ENCODE results near the gene TMOD3. TPM values are rescaled to one million over a fixed set of nuclear protein-coding genes. Genes with fewer than 3 reads are reported as not detected.

TMOD3 gene
- total RNA-seq, 2 experiments from 2014 or later: 66.0 to 66.1 TPM

DNA sequence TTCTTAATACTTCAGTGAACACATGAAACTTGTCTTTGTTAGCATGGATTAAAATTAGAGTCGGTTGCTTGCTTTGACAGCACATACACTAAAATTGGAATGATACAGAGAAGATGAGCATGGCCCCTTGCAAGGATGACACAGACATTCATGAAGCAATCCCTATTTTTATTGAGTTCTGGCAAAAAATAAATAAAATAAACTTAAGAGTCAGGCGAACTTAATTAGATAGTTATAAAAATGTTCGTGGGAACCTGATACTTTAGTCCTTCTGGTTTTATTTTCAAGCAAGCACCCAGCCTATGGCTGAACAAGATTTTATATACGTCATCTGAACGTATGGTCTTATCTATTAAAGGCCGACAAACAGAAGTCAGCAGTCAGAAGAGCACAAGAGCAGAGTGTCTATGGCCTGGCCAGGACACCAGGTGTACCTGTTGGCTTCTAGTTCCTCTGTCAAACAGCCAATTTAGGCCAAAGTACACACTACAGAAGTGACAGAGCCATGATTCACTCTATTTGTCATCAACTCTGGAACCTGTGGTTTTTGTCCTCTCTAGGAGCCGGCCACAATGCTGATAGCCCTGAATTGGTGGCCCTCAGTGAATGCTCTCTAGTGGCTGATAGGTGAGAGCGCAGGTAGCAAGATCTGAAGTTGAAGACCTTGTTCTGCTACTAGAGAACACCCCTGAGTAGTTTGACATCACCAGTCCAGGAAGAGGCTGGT lies 77.8 kb downstream of the TMOD3 start:
- H3K9me3 Mint-ChIP-seq: no peaks in the 10 kb centered on the region
- DNase-seq: no peak
- H3K27me3 Mint-ChIP-seq: no peaks in the 10 kb centered on the region
- peak overlapping the region; percentile 36 for H3K27ac Mint-ChIP-seq
- peaks cover 1% of the 10 kb centered on the region for H3K4me1 Mint-ChIP-seq
- CTCF ChIA-PET: interaction anchor here (0.9 kb wide), 1 partner anchor 230 kb away, joined by 4 read pairs; no protein-coding TSS in a partner anchor
- no peak overlapping the region for H3K4me3 Mint-ChIP-seq
- H3K36me3 Mint-ChIP-seq (ENCODE audit: low read depth): peaks cover 38% of the 10 kb centered on the region
- POLR2A ChIA-PET: no interaction called here

DNA sequence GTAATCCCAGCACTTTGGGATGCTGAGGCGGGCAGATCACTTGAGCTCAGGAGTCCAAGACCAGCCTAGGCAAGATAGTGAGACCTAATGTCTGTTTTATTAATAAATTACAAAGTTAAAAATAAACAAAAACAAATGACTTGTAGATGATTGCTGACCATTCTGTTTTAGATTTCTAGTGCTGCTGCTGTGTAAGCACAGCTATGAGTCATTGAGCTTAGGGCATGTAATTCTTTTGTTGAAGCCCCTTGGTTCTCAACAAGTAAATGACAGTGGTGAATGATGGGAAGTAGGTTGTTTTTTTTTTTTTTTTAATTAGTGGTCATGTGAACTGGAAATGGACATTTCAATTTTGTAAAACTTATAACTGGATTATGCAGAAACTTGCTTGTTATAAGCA lies 78.9 kb downstream of the TMOD3 start:
- no peak overlapping the region for H3K4me3 Mint-ChIP-seq
- no peak overlapping the region for H3K27ac Mint-ChIP-seq
- peaks cover 34% of the 10 kb centered on the region for H3K36me3 Mint-ChIP-seq (ENCODE audit: low read depth)
- peaks cover 1% of the 10 kb centered on the region for H3K4me1 Mint-ChIP-seq
- no peak for DNase-seq
- no peaks in the 10 kb centered on the region for H3K27me3 Mint-ChIP-seq
- ChIA-PET CTCF (interaction anchor here (0.9 kb wide), 1 partner anchor 229 kb away, joined by 4 read pairs; no protein-coding TSS in a partner anchor), POLR2A (no interaction called here)
- no peaks in the 10 kb centered on the region for H3K9me3 Mint-ChIP-seq

DNA sequence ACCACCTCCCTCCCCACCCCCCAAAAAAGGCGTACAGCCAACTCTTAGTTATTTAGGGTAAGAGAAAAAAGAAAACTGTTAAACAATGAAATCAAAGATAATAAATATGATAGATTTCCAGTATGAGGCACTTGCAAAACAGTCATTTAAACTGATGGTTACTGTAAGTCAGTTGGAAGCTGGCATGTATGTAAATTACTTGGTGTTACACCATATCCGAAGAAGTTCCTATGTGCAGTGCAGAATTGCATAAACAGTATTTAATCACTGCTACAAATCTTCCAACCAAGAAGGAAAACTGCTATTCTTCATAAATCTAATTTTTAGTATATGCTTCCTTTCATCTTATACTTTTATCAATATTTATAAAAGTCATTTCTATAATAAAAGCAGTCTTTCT lies 80.1 kb downstream of the TMOD3 start:
- H3K27ac Mint-ChIP-seq: no peak overlapping the region
- CTCF ChIA-PET: no interaction called here

GRCh38 chr15:51912528-51912927 lies 83.1 kb downstream of the TMOD3 start:
- H3K4me1 Mint-ChIP-seq: peaks cover 1% of the 10 kb centered on the region
- H3K9me3 Mint-ChIP-seq: no peaks in the 10 kb centered on the region
- POLR2A ChIA-PET: no interaction called here
- H3K4me3 Mint-ChIP-seq: no peak overlapping the region
- DNase-seq: no peak
- CTCF ChIA-PET: no interaction called here
- H3K27ac Mint-ChIP-seq: no peak overlapping the region
- no peaks in the 10 kb centered on the region for H3K27me3 Mint-ChIP-seq
- H3K36me3 Mint-ChIP-seq (ENCODE audit: low read depth): peaks cover 29% of the 10 kb centered on the region

More for the DNA sequence above, 80.1 kb downstream of the TMOD3 start:
- peaks cover 30% of the 10 kb centered on the region for H3K36me3 Mint-ChIP-seq (ENCODE audit: low read depth)
- DNase-seq: no peak
- no peaks in the 10 kb centered on the region for H3K9me3 Mint-ChIP-seq
- H3K4me1 Mint-ChIP-seq: peaks cover 1% of the 10 kb centered on the region
- no peaks in the 10 kb centered on the region for H3K27me3 Mint-ChIP-seq
- no peak overlapping the region for H3K4me3 Mint-ChIP-seq
- POLR2A ChIA-PET: no interaction called here

DNA sequence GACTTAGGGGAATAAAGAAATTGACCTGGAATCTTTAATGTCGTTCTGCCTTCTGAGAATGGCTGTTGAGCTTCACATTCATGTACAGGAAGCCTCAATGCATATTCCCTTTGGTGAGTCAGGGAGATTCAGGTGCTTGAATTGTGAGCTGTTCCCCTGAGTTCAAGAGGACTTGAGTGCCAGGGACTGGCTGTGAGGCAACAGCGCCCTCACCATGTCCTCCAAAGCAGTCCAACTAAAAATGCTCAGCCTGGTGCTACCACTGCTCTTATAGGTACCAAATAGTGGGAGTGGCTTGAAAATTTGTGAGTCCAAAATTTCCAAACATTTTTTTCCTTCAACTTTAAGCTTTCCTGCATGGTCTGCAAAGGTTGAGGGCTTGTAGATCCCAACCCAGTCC lies 88.0 kb downstream of the TMOD3 start:
- ChIA-PET CTCF (interaction anchor here (1.1 to 1.3 kb wide), 2 partner anchors 18 to 74 kb away, joined by 3 read pairs; no protein-coding TSS in a partner anchor), POLR2A (no interaction called here)
- Mint-ChIP-seq H3K27ac (no peak overlapping the region), H3K36me3 (ENCODE audit: low read depth) (peaks cover 16% of the 10 kb centered on the region), H3K9me3 (no peaks in the 10 kb centered on the region), H3K4me3 (no peak overlapping the region), H3K4me1 (no peaks in the 10 kb centered on the region), H3K27me3 (no peaks in the 10 kb centered on the region)
- no peak for DNase-seq

DNA sequence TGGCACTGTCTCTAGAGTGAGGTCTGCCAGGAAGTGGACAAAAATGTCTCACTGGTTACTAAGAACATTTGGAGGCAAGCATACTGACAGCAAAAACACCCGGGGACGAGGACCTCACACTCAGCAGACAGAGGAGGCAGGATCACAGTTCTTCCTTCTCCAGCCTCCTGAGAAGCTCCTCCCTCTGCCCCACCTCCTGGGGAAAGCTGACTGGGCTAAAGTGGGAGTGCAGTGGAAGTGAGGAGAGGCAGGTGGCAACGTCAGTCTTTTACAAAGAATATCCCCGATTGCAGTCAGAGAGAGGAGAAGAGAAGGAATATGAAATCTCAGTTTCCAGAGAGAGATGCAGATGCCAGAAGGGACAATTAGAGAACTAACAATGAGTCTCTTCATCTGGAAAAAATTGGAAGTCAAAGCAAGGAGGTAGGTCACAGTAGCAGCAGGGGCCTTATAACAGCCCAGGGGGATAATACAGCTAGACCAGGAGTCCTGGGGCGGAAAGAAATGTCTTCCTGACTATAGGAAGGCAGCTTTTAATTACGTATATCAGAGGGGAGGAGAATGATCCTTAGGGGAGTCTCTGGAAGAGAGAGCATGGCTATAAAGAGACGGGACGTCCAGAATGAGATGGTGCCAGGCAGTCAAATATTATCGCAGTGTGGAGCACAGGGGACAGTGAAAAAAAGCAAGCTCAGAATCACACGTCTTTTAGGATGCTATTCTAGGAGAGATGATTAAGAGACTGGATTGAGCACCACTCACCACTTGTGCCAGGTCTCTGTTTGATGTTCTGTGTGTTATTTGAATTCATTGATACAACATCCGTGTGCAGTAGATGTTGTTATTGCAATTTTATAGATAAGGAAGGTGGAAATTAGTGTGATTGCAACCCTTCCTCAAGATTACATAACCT lies 95.0 kb downstream of the TMOD3 start:
- CTCF ChIA-PET: interaction anchor here (0.6 to 1.2 kb wide), 2 partner anchors 11 to 40 kb away, joined by 3 read pairs; no protein-coding TSS in a partner anchor
- H3K27me3 Mint-ChIP-seq: no peaks in the 10 kb centered on the region
- no peak overlapping the region for H3K4me3 Mint-ChIP-seq
- H3K36me3 Mint-ChIP-seq (ENCODE audit: low read depth): peaks cover 22% of the 10 kb centered on the region
- H3K4me1 Mint-ChIP-seq: no peaks in the 10 kb centered on the region
- H3K9me3 Mint-ChIP-seq: no peaks in the 10 kb centered on the region
- DNase-seq: no peak
- POLR2A ChIA-PET: interaction anchor here (0.6 kb wide), 1 partner anchor 12 kb away, joined by 3 read pairs; no protein-coding TSS in a partner anchor
- H3K27ac Mint-ChIP-seq: peak overlapping the region; percentile 21

- H3K27me3 Mint-ChIP-seq: no peaks in the 10 kb centered on the region
- CTCF ChIA-PET: interaction anchor here (2.0 kb wide), 1 partner anchor 22 kb away, joined by 9 read pairs; no protein-coding TSS in a partner anchor
- no peaks in the 10 kb centered on the region for H3K4me1 Mint-ChIP-seq
- no peak overlapping the region for H3K4me3 Mint-ChIP-seq
- POLR2A ChIA-PET: no interaction called here
- H3K36me3 Mint-ChIP-seq (ENCODE audit: low read depth): peaks cover 21% of the 10 kb centered on the region
- DNase-seq: no peak
- no peak overlapping the region for H3K27ac Mint-ChIP-seq
- no peaks in the 10 kb centered on the region for H3K9me3 Mint-ChIP-seq
Measured at GRCh38 chr15:51926809-51927208, 97.4 kb downstream of the TMOD3 start.

DNA sequence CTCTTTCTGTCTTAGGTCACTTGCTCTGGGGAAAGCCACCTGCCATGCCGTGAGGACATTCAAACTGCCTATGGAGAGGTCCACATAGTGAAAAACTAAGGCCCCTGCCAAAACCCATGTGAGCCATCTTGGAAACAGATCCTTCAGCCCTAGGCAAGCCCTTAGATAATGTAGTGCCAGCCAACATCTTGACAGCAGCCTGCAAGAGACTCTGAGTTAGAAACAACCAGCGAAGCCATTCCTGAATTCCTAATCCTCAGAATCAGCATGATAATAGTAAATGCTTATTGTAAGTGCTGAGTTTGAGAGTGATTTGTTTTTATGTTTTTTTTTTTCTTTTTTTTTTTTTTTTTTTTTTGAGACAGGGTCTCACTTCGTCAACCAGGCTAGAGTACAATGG lies 101.6 kb downstream of the TMOD3 start:
- Mint-ChIP-seq H3K27ac (no peak overlapping the region), H3K27me3 (no peaks in the 10 kb centered on the region), H3K9me3 (no peaks in the 10 kb centered on the region), H3K4me1 (peaks cover 8% of the 10 kb centered on the region), H3K36me3 (ENCODE audit: low read depth) (peaks cover 20% of the 10 kb centered on the region), H3K4me3 (no peak overlapping the region)
- ChIA-PET POLR2A (no interaction called here), CTCF (interaction anchor here (0.6 to 1.3 kb wide), 2 partner anchors 16 to 29 kb away, joined by 6 to 7 read pairs; no protein-coding TSS in a partner anchor)
- DNase-seq: no peak

- H3K4me3 Mint-ChIP-seq: no peak overlapping the region
- no peak overlapping the region for H3K27ac Mint-ChIP-seq
- ChIA-PET CTCF (interaction anchor here (0.6 kb wide), 1 partner anchor 29 kb away, joined by 6 read pairs; no protein-coding TSS in a partner anchor), POLR2A (no interaction called here)
- no peak for DNase-seq
- no peaks in the 10 kb centered on the region for H3K9me3 Mint-ChIP-seq
- H3K27me3 Mint-ChIP-seq: no peaks in the 10 kb centered on the region
- H3K36me3 Mint-ChIP-seq (ENCODE audit: low read depth): peaks cover 23% of the 10 kb centered on the region
- peaks cover 8% of the 10 kb centered on the region for H3K4me1 Mint-ChIP-seq
Measured at GRCh38 chr15:51931638-51932037, 102.2 kb downstream of the TMOD3 start.

DNA sequence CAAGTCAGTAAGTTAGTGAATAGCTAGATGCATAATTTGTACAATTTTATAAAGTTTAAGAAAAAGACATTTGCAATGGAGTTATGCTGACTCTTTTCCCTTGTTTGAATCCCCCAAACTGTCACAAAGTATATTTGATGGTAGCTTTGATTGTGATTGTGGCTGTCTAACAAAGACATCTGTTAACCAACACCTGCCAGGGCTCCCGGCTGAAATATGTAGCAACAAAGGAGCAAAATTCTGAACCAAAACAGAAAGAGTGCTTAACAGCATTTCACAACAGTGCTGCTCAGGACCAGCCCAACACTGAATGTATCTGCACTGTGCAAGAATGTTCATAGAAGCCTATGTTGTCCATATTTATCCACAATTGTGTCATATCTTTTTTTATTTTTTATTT lies 102.7 kb downstream of the TMOD3 start:
- Mint-ChIP-seq H3K27me3 (no peaks in the 10 kb centered on the region), H3K9me3 (no peaks in the 10 kb centered on the region), H3K36me3 (ENCODE audit: low read depth) (peaks cover 24% of the 10 kb centered on the region), H3K4me3 (no peak overlapping the region), H3K27ac (no peak overlapping the region), H3K4me1 (peaks cover 8% of the 10 kb centered on the region)
- ChIA-PET CTCF (interaction anchor here (0.6 kb wide), 1 partner anchor 901 kb away, joined by 4 read pairs; no protein-coding TSS in a partner anchor), POLR2A (no interaction called here)
- no peak for DNase-seq

GRCh38 chr15:51935466-51936104 lies 106.1 kb downstream of the TMOD3 start:
- Mint-ChIP-seq H3K27ac (peak overlapping the region; percentile 37), H3K4me3 (no peak overlapping the region), H3K9me3 (no peaks in the 10 kb centered on the region), H3K36me3 (ENCODE audit: low read depth) (peaks cover 27% of the 10 kb centered on the region), H3K27me3 (no peaks in the 10 kb centered on the region), H3K4me1 (peaks cover 8% of the 10 kb centered on the region)
- ChIA-PET POLR2A (no interaction called here), CTCF (interaction anchor here (1.0 to 1.3 kb wide), 2 partner anchors 15 to 18 kb away, joined by 3 read pairs; no protein-coding TSS in a partner anchor)
- no peak for DNase-seq

DNA sequence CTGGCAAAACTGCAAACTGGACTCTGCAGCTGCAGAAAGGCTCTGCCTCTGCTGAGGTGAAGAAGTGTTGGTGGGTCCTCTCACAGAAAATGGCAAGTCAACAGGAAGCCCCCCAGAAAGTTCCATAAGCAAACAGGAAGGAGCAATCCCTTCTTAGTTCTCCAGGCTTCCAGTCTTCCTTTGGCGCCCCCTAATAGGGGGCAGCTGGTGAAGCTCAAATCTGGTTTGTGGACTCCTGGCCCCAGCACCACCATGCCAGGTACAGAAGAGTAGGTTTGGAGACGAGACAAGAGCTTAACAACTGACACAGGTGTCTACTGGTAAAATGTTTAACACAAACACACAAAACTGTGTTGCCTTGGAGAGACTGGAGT lies 106.6 kb downstream of the TMOD3 start:
- Mint-ChIP-seq H3K4me1 (peaks cover 8% of the 10 kb centered on the region), H3K27me3 (no peaks in the 10 kb centered on the region), H3K36me3 (ENCODE audit: low read depth) (peaks cover 26% of the 10 kb centered on the region), H3K4me3 (no peak overlapping the region), H3K27ac (peak overlapping the region; percentile 43), H3K9me3 (no peaks in the 10 kb centered on the region)
- no peak for DNase-seq
- ChIA-PET CTCF (interaction anchor here (1.3 kb wide), 1 partner anchor 19 kb away, joined by 3 read pairs; no protein-coding TSS in a partner anchor), POLR2A (interaction anchor here (0.6 kb wide), 1 partner anchor 12 kb away, joined by 3 read pairs; no protein-coding TSS in a partner anchor)

Data from activated CD4-positive, alpha-beta T cell treated with anti-CD3 and anti-CD28 coated beads, Interleukin-2, amount 10 ng/mL, durations not matched to agents 7 days and 5 days (primary cell).